ENCODE data around the gene SLC43A2. TPM values are rescaled to one million over a fixed set of nuclear protein-coding genes. Genes with fewer than 3 reads are reported as not detected.
"Not testable (repeated sequence)": the region's sequence is repeated elsewhere in the genome, so short reads cannot be mapped to it uniquely, and the experiment has no call there.

SLC43A2 gene
- total RNA-seq, 1 experiment from 2014 or later = 12.9 TPM

DNA sequence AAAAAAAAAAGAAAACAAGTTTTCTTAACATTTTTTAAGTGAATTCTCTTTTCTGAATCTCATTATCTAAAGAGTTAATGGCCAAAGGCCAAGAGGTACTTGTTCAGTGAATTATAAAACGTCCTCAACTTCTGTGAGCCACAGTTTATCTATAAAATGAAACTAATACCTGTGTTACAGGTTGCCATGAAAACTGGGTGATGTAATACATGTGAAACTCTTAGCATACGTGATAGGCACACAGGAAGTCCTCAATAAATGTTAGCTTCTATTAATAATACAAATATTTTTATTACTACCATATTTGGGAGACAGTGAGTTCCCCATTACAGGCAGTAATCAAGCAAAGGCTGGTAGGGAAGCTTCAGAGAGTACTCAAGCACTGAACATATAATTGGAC, 98.8 kb downstream of the SLC43A2 start:
- no peak for DNase-seq
- Histone ChIP-seq H3K79me2 (ENCODE audit: insufficient read depth, low read length) (no peaks in the 10 kb centered on the region), H3K23ac (ENCODE audit: insufficient read length, low read depth, low read length) (no peak overlapping the region), H3K27me3 (ENCODE audit: insufficient read depth, low read length) (no peaks in the 10 kb centered on the region), H4K5ac (ENCODE audit: insufficient read length, low read depth, low read length) (no peak overlapping the region), H2BK120ac (ENCODE audit: low read depth, low read length, poor library complexity, severe bottlenecking) (no peak overlapping the region), H3K4ac (ENCODE audit: low read depth, low read length) (no peak overlapping the region), H2AK5ac (ENCODE audit: insufficient read length, low read length) (no peak overlapping the region), H4K8ac (replicated peaks; ENCODE audit: insufficient read length, low read depth, low read length) (no peak overlapping the region), H3K56ac (ENCODE audit: insufficient read length, low read depth, low read length) (no peak overlapping the region), H2BK20ac (ENCODE audit: low read depth, low read length, poor library complexity, severe bottlenecking) (no peak overlapping the region), H2BK12ac (ENCODE audit: insufficient read length, low read depth, low read length) (no peak overlapping the region), H2BK15ac (ENCODE audit: low read depth, low read length) (no peak overlapping the region), H2AFZ (ENCODE audit: low read length) (no peak overlapping the region), H3K18ac (ENCODE audit: insufficient read length, low read depth, low read length) (no peak overlapping the region), H2BK5ac (ENCODE audit: insufficient read length, low read length) (no peak overlapping the region), H3K9ac (ENCODE audit: extremely low read depth, insufficient read length, low read length) (no peak overlapping the region), H4K20me1 (ENCODE audit: control insufficient read depth, insufficient read depth, insufficient read length) (no peaks in the 10 kb centered on the region), H3K14ac (ENCODE audit: insufficient read depth, low read length) (no peak overlapping the region), H3K4me1 (ENCODE audit: insufficient read depth, low read length) (no peaks in the 10 kb centered on the region), H3K4me2 (ENCODE audit: insufficient read depth, insufficient read length, low read length) (no peak overlapping the region), H3K23me2 (ENCODE audit: insufficient read length, low read depth, low read length, poor library complexity, severe bottlenecking) (no peaks in the 10 kb centered on the region), H3K27ac (ENCODE audit: insufficient read length, low read depth, low read length) (no peak overlapping the region), H3T11ph (ENCODE audit: low read length) (no peak overlapping the region), H3K9me3 (ENCODE audit: control insufficient read depth, low read depth, low read length) (no peaks in the 10 kb centered on the region), H4K91ac (ENCODE audit: insufficient read length, low read depth, low read length) (no peak overlapping the region), H3K79me1 (ENCODE audit: insufficient read depth, low read depth, low read length, poor library complexity, severe bottlenecking) (no peaks in the 10 kb centered on the region)
- Mint-ChIP-seq H3K9me3 (no peaks in the 10 kb centered on the region), H3K27ac (no peak overlapping the region), H3K4me1 (no peaks in the 10 kb centered on the region), H3K36me3 (ENCODE audit: insufficient read depth in 1 of 3, low read depth in 3 of 3) (peaks cover 9 to 61% (median 32%) of the 10 kb centered on the region in 3 experiments; a peak in 6 of 7 replicates), H3K27me3 (ENCODE audit: low read depth) (no peaks in the 10 kb centered on the region), H3K4me3 (no peak overlapping the region)
- no CpG with 5 or more reads among the region's 2 CpGs for WGBS (ENCODE audit: extremely low coverage, insufficient read length, low lambda C conversion rate)
- TF ChIP-seq, protein P1, sequence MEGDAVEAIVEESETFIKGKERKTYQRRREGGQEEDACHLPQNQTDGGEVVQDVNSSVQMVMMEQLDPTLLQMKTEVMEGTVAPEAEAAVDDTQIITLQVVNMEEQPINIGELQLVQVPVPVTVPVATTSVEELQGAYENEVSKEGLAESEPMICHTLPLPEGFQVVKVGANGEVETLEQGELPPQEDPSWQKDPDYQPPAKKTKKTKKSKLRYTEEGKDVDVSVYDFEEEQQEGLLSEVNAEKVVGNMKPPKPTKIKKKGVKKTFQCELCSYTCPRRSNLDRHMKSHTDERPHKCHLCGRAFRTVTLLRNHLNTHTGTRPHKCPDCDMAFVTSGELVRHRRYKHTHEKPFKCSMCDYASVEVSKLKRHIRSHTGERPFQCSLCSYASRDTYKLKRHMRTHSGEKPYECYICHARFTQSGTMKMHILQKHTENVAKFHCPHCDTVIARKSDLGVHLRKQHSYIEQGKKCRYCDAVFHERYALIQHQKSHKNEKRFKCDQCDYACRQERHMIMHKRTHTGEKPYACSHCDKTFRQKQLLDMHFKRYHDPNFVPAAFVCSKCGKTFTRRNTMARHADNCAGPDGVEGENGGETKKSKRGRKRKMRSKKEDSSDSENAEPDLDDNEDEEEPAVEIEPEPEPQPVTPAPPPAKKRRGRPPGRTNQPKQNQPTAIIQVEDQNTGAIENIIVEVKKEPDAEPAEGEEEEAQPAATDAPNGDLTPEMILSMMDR (conservative IDR thresholded peaks at IDR 0.05) = no peak

DNA sequence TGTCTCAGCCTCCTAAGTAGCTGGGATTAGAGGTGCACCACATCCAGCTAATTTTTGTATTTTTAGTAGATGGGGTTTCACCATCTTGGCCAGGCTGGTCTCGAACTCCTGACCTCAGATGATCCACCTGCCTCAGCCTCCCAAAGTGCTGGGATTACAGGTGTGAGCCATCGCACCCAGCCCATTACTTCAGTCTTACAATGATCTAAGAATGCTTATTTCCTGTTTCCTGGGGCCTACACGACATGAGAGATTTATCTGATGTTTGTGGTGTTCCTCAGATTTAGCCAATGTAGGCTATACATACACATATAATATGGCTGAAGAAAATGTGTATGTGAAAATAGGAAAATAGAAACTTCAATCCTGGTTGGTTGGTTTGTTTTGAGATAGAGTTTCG, 101.8 kb downstream of the SLC43A2 start:
- DNase-seq; H3K27ac ChIP-seq (ENCODE audit: insufficient read length, low read depth, low read length); H4K20me1 ChIP-seq (ENCODE audit: control insufficient read depth, insufficient read depth, insufficient read length); H3K4ac ChIP-seq (ENCODE audit: low read depth, low read length); H3T11ph ChIP-seq (ENCODE audit: low read length); H4K5ac ChIP-seq (ENCODE audit: insufficient read length, low read depth, low read length); H3K27me3 ChIP-seq (ENCODE audit: insufficient read depth, low read length); H3K9ac ChIP-seq (ENCODE audit: extremely low read depth, insufficient read length, low read length); H3K4me1 Mint-ChIP-seq; H3K4me1 ChIP-seq (ENCODE audit: insufficient read depth, low read length); H2BK5ac ChIP-seq (ENCODE audit: insufficient read length, low read length); H3K23ac ChIP-seq (ENCODE audit: insufficient read length, low read depth, low read length); H3K14ac ChIP-seq (ENCODE audit: insufficient read depth, low read length); H4K8ac ChIP-seq (replicated peaks; ENCODE audit: insufficient read length, low read depth, low read length); H4K91ac ChIP-seq (ENCODE audit: insufficient read length, low read depth, low read length); H3K79me2 ChIP-seq (ENCODE audit: insufficient read depth, low read length); H3K27ac Mint-ChIP-seq; H3K18ac ChIP-seq (ENCODE audit: insufficient read length, low read depth, low read length); H3K23me2 ChIP-seq (ENCODE audit: insufficient read length, low read depth, low read length, poor library complexity, severe bottlenecking); H3K79me1 ChIP-seq (ENCODE audit: insufficient read depth, low read depth, low read length, poor library complexity, severe bottlenecking); H2BK12ac ChIP-seq (ENCODE audit: insufficient read length, low read depth, low read length); H3K4me2 ChIP-seq (ENCODE audit: insufficient read depth, insufficient read length, low read length); H2BK20ac ChIP-seq (ENCODE audit: low read depth, low read length, poor library complexity, severe bottlenecking); H3K4me3 Mint-ChIP-seq; H3K27me3 Mint-ChIP-seq (ENCODE audit: low read depth); H2AFZ ChIP-seq (ENCODE audit: low read length); H3K9me3 Mint-ChIP-seq; H2BK120ac ChIP-seq (ENCODE audit: low read depth, low read length, poor library complexity, severe bottlenecking); H2BK15ac ChIP-seq (ENCODE audit: low read depth, low read length); H2AK5ac ChIP-seq (ENCODE audit: insufficient read length, low read length); H3K9me3 ChIP-seq (ENCODE audit: control insufficient read depth, low read depth, low read length); H3K56ac ChIP-seq (ENCODE audit: insufficient read length, low read depth, low read length): not testable (repeated sequence)
- WGBS (ENCODE audit: extremely low coverage, insufficient read length, low lambda C conversion rate) = no CpG with 5 or more reads among the region's 4 CpGs
- peaks cover 6 to 36% (median 21%) of the 10 kb centered on the region in 3 experiments; a peak in 5 of 7 replicates for H3K36me3 Mint-ChIP-seq (ENCODE audit: insufficient read depth in 1 of 3, low read depth in 3 of 3)

All from H9 (cell line).